Airway epithelial cell (primary cell): Measurements from ENCODE around the gene OR14A2. TPM values are rescaled to one million over a fixed set of nuclear protein-coding genes. Genes with fewer than 3 reads are reported as not detected.

Experiments used
- total RNA-seq: library from RNA; depleted of rRNA; stranded (reverse); fragments of >200 nt; gene quantifications from 2 replicates; pipeline ENCODE4 v1.2.3, GENCODE V29; 2015

Gene OR14A2
- not detected in 2 replicates for total RNA-seq

DNA sequence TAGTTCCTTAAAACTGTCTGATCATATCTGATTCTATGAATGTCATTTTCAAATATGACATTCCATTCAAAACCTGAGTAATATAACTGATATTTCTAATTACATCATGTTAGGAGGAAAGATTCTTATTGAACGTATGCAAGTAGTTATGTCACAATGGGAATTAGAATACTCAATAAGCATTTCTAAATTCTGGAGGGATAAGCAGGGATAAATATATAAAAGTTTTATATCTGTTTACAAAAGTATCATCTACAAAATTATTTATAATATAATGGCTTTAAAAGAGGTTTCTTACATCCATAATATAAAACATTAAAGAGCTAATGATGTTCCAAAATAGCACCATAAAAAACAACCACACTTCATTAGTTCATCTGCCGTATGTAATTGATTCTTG, at the start of gene OR14A2:
Gene OR14A2 (minus strand): TSS at position 101 of the 400 bp plus-strand sequence.

DNA sequence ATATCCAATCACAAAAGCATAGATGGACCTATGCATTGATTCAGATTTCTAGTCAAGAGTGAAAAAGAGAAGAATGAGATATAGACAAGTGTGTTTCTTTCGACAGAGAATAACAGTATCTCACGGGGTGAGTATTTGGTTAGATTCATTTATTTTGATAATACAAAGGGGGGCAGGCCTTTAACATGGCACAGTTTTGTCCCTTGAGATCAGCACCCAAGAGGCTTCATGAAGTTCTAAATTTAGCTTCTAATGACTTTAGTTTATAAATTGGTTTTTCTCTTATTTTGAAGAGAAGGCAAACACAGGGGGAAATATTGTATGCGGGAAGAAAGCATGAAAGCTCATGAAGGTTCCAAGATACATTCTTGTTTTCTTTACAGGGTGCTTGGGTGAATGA, 12.5 kb upstream of the OR14A2 start, which contains the start of gene OR1C1:
Gene OR1C1 (minus strand): TSS at position 101 of the 400 bp plus-strand sequence. CDS start 2,150 bp downstream, outside the sequence.

DNA sequence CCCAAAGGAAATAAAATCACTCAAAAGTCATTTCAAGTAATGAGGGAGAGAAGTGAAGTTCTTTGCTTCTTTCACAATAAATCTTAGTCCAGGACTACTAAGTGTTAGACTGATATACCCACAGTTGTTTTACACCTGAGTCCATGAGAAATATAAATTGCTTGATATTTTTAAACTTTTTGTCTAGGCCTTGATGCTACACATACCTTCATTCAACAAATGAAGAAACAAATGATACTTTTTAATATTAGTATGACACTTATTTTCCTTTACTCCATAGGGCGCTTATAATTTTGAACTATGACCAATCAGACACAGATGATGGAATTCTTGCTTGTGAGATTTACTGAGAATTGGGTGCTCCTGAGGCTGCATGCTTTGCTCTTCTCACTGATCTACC, 9.6 kb downstream of the OR14A2 start, which contains the start of gene OR14K1:
Gene OR14K1 (plus strand): TSS at position 301 of the 400 bp plus-strand sequence. CDS start 0 bp downstream, at position 301.

DNA sequence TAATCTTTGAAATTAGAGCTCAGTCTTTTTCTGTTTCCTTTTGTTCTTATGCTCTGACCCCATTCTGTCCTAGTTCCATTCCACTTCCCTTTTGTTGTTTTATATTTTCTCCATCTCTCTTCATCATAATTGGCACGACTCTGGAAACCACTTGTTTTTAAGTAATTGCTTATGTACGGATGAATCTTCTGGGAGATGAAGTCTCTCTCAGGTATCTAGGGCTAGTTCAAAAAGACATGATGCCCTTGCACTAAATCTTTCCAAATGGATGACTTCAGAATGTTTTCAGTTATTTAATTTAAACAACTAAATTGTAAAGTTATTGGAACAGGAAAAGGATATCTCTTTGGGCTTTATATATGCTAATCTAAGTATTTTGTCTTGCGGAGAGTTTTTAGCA, 31.4 kb downstream of the OR14A2 start, which contains the start of gene OR6F1:
Gene OR6F1 (minus strand): TSS at position 101 of the 400 bp plus-strand sequence. CDS start 3,891 bp downstream, outside the sequence.

DNA sequence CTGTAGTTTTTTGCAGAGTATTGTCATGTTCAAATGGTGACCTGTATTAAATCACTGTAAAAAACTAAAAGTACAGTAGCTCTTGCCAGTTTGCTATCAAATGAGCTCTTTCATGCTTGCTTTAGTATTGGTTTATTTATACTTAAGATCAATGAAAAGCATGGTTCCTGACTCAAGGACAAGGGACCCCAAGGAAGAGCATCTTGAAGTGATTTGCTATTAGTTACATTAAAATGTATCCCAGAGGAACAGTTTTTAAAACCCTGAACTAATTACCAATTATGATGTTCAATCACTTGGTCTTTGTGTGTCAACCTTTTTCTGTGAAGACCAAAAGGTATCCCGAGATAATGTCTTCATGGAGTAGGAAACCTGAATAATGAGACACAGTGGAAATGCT, 68.3 kb downstream of the OR14A2 start, which contains the start of gene OR13G1:
Gene OR13G1 (minus strand): TSS at position 101 of the 400 bp plus-strand sequence. CDS start 6,698 bp downstream, outside the sequence.

Other genes with a start within 250 kb of the OR14A2 start
- gene OR2C3, start 211.7 kb downstream of the OR14A2 start, total RNA-seq: not detected in 2 replicates
- not detected in 2 replicates for gene GCSAML, start 199.0 kb downstream of the OR14A2 start, total RNA-seq
- not detected in 2 replicates for gene OR2G2, start 159.8 kb downstream of the OR14A2 start, total RNA-seq
- gene OR2G3, start 142.6 kb downstream of the OR14A2 start, total RNA-seq: not detected in 2 replicates
- gene OR13G1, start 68.4 kb downstream of the OR14A2 start, total RNA-seq: not detected in 2 replicates
- not detected in 2 replicates for gene OR6F1, start 31.5 kb downstream of the OR14A2 start, total RNA-seq
- not detected in 2 replicates for gene OR14K1, start 9.5 kb downstream of the OR14A2 start, total RNA-seq
- not detected in 2 replicates for gene OR1C1, start 12.4 kb upstream of the OR14A2 start, total RNA-seq
- gene OR14A16, start 76.0 kb upstream of the OR14A2 start, total RNA-seq: not detected in 2 replicates
- gene OR11L1, start 93.8 kb upstream of the OR14A2 start, total RNA-seq: not detected in 2 replicates
- gene TRIM58, start 109.0 kb upstream of the OR14A2 start, total RNA-seq: 0.07 TPM in 1 of 2 replicates, not detected in the other
- not detected in 2 replicates for gene OR2W3, start 147.4 kb upstream of the OR14A2 start, total RNA-seq
- not detected in 2 replicates for gene OR2T8, start 172.1 kb upstream of the OR14A2 start, total RNA-seq
- not detected in 2 replicates for gene OR2AJ1, start 176.7 kb upstream of the OR14A2 start, total RNA-seq
- not detected in 2 replicates for gene OR2L8, start 200.7 kb upstream of the OR14A2 start, total RNA-seq
- not detected in 2 replicates for gene OR2AK2, start 217.1 kb upstream of the OR14A2 start, total RNA-seq